Mucosa of rectum (tissue), 2 donors: ENCODE measurements around the gene RAB11A.

Source experiments
- H3K27ac ChIP-seq, 2 donors: one replicate each; pipeline ENCODE4 v1.7.0; 2013; ENCODE audit warnings: inconsistent platforms in 2 of 2, low read depth in 2 of 2, low read length in 2 of 2
- H3K27me3 ChIP-seq, 2 donors: one replicate each; pipeline ENCODE4 v1.7.0; 2013; ENCODE audit warnings: low read length in 2 of 2; ENCODE audit not compliant: control insufficient read depth in 2 of 2, insufficient read depth in 2 of 2
- H3K36me3 ChIP-seq, 2 donors: one replicate each; pipeline ENCODE4 v1.7.0; 2013; ENCODE audit warnings: low read length in 2 of 2; ENCODE audit not compliant: control insufficient read depth in 2 of 2, insufficient read depth in 2 of 2
- H3K4me1 ChIP-seq, 2 donors: one replicate each; pipeline ENCODE4 v1.7.0; 2013; ENCODE audit warnings: low read length in 2 of 2, mild to moderate bottlenecking in 1 of 2; ENCODE audit not compliant: control insufficient read depth in 2 of 2, insufficient read depth in 2 of 2
- H3K4me3 ChIP-seq, 2 donors: one replicate each; pipeline ENCODE4 v1.7.0; 2013; ENCODE audit warnings: low read length in 2 of 2
- H3K9ac ChIP-seq, 2 donors: one replicate each; pipeline ENCODE4 v1.7.0; 2013; ENCODE audit warnings: low read length in 2 of 2, low read depth in 1 of 2, mild to moderate bottlenecking in 1 of 2
- H3K9me3 ChIP-seq, 2 donors: one replicate each; pipeline ENCODE4 v1.7.0; 2013; ENCODE audit warnings: low read length in 2 of 2; ENCODE audit not compliant: control insufficient read depth in 2 of 2
- donor health status: healthy.
- donor health status: Normal muscosa, but diverticular disease.

The RAB11A gene

DNA sequence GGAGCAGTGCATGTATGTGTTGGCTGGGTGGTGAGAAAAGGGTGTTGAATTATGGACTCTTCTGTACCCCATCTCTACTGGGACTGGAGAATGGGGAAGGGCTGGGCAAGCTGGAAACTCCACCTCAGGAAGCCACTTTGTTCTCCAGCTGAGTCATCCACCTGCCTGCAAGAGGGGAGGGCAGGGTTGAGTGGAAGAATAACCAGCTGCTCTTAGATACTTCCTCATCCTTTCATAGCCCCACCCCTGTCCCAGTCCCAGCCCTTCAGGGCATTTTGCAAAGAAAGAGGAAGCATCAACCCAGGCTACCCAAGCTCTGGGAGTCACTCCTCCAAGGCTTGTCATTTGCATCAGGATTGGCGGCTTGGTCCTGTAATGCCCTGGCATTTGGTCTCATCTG is 33.1 kb downstream of the RAB11A start:
- Histone ChIP-seq H3K4me1 (peaks cover 5 to 18% of the 10 kb centered on the region in 2 donors), H3K9ac (no peak overlapping the region), H3K27ac (peak overlapping the region; percentile 30 to 35), H3K9me3 (no peaks in the 10 kb centered on the region), H3K4me3 (no peak overlapping the region), H3K27me3 (no peaks in the 10 kb centered on the region), H3K36me3 (peaks cover 28 to 42% of the 10 kb centered on the region in 2 donors)

DNA sequence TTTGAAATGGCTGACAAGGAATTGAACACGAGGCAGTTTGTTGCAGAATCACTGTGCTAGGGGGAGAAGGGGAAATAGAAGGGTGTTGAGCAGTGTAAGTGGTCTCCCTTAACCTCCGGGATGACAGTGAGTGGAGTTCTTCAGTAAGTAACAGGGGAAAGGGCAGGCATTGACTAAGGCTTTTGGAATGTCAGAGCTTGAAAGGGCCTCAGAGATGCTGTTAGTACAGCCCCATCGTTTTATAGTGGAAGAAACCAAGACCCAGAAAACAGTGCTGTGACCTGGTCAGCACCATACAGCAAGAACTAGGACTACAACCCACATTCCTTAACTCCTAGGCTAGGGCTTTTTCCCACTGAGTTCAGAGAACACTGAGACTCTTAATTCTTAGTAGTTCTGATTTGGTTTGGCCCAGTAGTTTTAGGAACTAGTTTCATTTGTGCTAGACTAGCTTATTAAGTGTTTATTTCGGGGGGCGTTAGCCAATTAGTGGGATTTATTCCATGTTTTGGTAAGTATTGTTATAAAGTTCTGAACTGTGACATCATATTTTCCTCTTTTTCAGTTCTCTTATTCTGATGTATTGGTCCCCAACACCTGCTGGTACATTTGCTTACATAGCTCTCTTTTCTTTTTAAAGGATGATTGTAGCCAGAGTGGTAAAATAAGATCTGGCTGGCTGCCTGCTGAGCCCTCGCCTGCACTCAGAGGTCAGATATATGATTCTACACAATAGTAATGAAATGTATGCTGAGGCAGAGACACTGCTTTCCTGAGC is 34.2 kb downstream of the RAB11A start:
- no peak overlapping the region for H3K4me3 ChIP-seq
- H3K27ac ChIP-seq = no peak overlapping the region
- no peak overlapping the region for H3K9ac ChIP-seq
- peaks cover 23 to 40% of the 10 kb centered on the region in 2 donors for H3K36me3 ChIP-seq
- peaks cover 5 to 18% of the 10 kb centered on the region in 2 donors for H3K4me1 ChIP-seq
- H3K27me3 ChIP-seq = no peaks in the 10 kb centered on the region
- H3K9me3 ChIP-seq = no peaks in the 10 kb centered on the region

DNA sequence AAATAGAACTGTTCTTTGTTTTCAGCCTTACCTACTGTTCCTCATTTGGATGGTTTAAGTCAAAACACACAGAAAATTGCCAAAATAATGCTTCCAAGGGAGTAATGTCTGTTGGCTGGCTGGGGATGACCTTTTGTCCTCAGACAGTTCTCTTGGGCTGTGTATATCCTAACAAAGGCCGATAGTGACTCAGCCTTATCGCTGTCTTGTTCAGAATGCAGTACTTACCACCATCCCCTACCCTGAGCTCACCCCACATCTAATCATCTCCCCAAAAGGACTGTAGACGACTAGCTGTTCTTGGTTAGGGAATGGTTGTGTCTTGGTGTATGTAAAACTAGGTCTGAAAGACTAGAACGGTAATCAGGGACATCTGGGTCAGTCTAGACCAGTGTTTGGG is 35.0 kb downstream of the RAB11A start:
- peaks cover 18 to 32% of the 10 kb centered on the region in 2 donors for H3K36me3 ChIP-seq

DNA sequence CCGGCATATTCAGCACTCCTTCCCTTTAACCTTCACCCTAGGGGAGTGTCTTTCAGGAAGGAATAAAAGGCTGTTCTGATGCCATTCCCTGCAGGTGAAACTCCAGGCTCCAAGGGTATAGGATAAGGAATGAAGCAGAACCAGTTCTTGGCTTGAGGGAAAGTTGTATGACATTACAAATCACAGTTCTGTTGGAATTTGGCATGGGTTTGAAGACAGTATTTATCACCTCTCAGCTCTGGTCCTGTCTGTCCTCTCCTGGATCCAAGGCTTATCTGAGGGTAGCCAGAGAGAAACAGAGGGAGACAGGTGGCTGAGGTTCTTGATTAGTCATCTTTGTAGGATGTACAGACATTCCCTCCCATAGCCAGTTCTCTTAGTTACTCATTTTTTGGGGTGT is 37.1 kb downstream of the RAB11A start:
- no peaks in the 10 kb centered on the region for H3K9me3 ChIP-seq
- H3K27ac ChIP-seq = peak overlapping the region; percentile 5 to 16
- no peak overlapping the region for H3K4me3 ChIP-seq
- peaks cover 5 to 14% of the 10 kb centered on the region in 2 donors for H3K4me1 ChIP-seq
- no peaks in the 10 kb centered on the region for H3K27me3 ChIP-seq
- H3K36me3 ChIP-seq = peaks cover 14 to 30% of the 10 kb centered on the region in 2 donors
- H3K9ac ChIP-seq = no peak overlapping the region

More for the DNA sequence above, 35.0 kb downstream of the RAB11A start:
- H3K4me3 ChIP-seq = no peak overlapping the region
- H3K27ac ChIP-seq = no peak overlapping the region
- H3K4me1 ChIP-seq = peaks cover 5 to 18% of the 10 kb centered on the region in 2 donors
- no peak overlapping the region for H3K9ac ChIP-seq
- H3K9me3 ChIP-seq = no peaks in the 10 kb centered on the region
- H3K27me3 ChIP-seq = no peaks in the 10 kb centered on the region

DNA sequence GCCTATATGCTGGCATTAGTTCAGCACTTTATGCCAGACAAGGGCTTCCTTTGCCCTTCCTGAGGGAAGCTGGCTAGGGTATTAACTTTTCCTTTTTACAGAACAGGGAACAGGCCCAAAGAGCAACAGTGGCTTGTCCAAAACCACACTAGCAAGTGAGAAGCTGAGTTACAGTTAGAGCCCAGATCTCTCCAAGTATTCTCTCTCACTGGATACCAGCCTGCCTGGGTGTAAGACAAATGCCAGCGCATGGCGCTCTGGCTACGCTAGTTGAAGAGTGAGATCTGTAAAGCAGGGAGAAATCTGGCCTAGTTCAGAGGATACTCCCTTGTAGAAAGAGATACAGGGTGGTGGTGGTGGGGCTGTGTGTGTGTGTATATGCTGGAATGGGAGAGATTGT is 38.4 kb downstream of the RAB11A start:
- H3K4me3 ChIP-seq = no peak overlapping the region
- H3K4me1 ChIP-seq = peaks cover 3 to 5% of the 10 kb centered on the region in 2 donors
- H3K36me3 ChIP-seq = peaks cover 14 to 30% of the 10 kb centered on the region in 2 donors
- H3K27me3 ChIP-seq = no peaks in the 10 kb centered on the region
- no peak overlapping the region for H3K9ac ChIP-seq
- H3K9me3 ChIP-seq = no peaks in the 10 kb centered on the region
- H3K27ac ChIP-seq = no peak overlapping the region

DNA sequence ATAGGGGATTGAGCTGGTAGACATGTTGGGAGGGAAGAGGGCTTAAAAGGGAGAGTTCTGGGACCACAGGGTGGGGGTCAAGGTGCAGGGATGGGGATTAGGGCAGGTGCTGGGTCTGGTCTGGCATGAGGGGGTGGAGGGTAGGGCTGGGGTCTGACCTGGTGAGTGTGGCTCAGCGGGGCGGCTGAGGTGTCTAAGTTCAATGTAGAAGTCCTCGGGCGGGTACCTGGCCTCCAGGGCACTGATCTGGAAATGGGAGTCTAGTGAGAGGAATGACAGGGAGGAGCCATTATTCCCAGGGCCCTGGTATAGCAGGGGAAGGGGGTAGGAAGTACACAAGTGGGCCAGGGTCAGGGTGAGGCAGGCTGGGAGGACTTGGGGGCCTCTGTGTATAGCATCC is 39.6 kb downstream of the RAB11A start:
- Histone ChIP-seq H3K9ac (no peak overlapping the region), H3K27ac (no peak overlapping the region), H3K4me1 (no peaks in the 10 kb centered on the region), H3K9me3 (no peaks in the 10 kb centered on the region), H3K36me3 (peaks cover 12 to 30% of the 10 kb centered on the region in 2 donors), H3K4me3 (no peak overlapping the region), H3K27me3 (no peaks in the 10 kb centered on the region)

DNA sequence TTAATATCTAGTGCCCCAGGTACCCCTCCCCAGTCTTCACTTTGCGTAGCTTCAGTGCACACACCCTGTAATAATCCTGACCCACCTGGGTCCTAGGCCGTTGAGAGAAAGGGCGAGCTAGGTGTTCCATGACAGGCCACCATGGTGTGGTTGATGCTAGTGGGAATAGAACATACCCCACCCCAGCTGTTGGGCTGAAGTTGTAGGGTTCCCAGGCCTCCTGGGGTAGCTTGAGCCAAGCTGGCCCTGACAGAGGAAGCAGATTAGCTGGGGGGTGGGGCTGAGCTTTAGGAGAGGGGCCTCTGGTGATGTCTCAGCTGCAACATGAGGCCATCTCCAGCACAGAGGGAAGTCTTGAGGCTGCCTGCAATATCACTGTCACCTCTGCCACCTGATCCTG is 40.5 kb downstream of the RAB11A start:
- no peaks in the 10 kb centered on the region for H3K9me3 ChIP-seq
- peaks cover 6 to 25% of the 10 kb centered on the region in 2 donors for H3K36me3 ChIP-seq
- no peak overlapping the region for H3K9ac ChIP-seq
- H3K27me3 ChIP-seq = no peaks in the 10 kb centered on the region
- H3K4me1 ChIP-seq = no peaks in the 10 kb centered on the region
- no peak overlapping the region for H3K4me3 ChIP-seq
- H3K27ac ChIP-seq = no peak overlapping the region

DNA sequence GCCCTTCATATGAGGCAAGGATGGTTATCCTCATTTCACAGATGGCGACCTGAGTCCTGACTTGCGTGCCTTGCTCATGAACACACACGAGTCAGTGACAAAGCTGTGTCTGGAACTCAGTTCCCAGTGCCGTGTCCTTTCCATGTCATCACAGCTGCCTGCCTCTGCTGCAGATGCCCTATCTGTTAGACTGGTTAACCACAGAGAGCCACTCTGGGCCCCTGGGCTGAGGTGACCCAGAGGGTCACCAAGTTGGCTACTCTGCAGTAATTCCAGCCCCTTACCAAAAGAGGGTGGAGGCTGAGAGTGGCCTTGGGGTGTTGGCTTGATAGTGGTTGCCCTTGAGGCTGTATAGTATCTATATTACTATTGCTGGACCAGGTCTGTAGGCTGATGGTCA is 41.0 kb downstream of the RAB11A start:
- H3K9ac ChIP-seq = no peak overlapping the region
- no peaks in the 10 kb centered on the region for H3K9me3 ChIP-seq
- H3K27ac ChIP-seq = no peak overlapping the region
- no peaks in the 10 kb centered on the region for H3K4me1 ChIP-seq
- peaks cover 6 to 28% of the 10 kb centered on the region in 2 donors for H3K36me3 ChIP-seq
- no peak overlapping the region for H3K4me3 ChIP-seq
- H3K27me3 ChIP-seq = no peaks in the 10 kb centered on the region

DNA sequence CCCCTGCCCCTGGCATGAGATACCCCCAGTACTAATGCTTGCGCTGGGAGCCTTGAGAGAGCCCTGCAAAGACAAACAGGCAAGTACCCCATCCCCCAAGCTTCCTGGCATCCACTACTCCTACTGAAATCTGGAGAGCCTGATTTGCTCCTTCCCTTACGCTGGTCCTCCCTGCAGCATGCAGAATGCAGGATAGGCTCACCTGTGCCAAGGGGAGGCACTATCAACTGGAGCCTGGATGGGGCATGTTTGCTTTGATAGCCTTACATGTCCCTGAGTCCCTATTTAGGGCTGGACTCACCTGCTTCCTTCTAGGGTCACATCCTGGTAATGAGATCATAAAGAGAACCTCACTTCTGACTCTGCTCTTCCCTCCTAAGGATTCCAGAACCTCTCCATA is 42.9 kb downstream of the RAB11A start:
- Histone ChIP-seq H3K4me1 (no peaks in the 10 kb centered on the region), H3K27ac (no peak overlapping the region), H3K27me3 (no peaks in the 10 kb centered on the region), H3K9me3 (no peaks in the 10 kb centered on the region), H3K9ac (no peak overlapping the region), H3K4me3 (no peak overlapping the region), H3K36me3 (peaks cover 6 to 28% of the 10 kb centered on the region in 2 donors)

DNA sequence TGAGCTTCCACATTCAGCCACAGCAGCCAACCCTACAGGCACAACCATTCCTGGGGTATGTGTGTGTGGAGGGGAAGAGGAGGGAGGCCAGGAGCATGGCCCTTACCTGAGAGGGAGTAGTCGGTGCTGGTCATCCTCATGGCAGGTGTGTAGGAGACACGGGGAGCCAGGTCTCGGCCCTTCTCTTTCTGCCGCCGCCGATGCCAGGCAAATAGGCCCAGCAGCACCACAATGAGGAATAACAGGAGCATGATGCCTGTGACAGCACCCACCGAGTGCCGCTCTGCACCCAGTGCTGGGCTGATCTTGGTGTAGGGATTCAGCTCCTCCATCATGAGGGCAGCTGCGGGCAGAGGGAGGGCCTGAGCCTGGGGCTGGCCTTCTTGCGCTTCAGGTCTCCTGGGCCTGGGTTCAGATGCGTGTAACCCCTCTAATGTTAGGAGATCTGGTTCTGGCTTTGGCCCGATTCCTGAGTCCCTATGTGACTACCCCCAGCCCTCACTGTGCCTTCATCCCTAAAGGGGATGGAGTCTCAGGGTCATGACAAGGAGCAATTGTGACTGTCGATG is 44.4 kb downstream of the RAB11A start:
- Histone ChIP-seq H3K27me3 (no peaks in the 10 kb centered on the region), H3K27ac (no peak overlapping the region), H3K4me1 (no peaks in the 10 kb centered on the region), H3K9ac (no peak overlapping the region), H3K4me3 (no peak overlapping the region), H3K36me3 (peaks cover 6 to 22% of the 10 kb centered on the region in 2 donors), H3K9me3 (no peaks in the 10 kb centered on the region)
